ENCODE measurements around the gene KCTD1.

The KCTD1 gene

GRCh38 chr18:26488417-26489009 is 59.8 kb downstream of the KCTD1 start:
- no peak overlapping the region for H3K27ac ChIP-seq

DNA sequence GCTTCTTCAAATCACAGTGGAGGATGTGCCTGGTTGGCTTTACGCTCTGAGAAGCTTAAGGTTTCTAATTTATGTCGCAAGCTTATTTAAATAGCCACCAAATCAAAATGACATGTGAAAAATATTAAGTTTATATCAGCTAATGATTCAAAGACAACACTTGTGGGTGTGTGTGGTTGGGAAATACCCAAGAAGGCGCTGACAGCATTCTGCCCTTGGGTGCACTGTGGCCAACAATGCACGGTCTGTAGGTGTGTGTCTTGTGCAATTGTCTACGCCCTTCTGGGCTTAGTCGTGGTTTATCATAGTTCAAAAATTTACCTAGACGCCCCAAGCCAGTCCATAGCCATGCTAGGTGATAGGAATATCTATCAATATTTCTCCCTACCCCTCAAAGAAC is 60.9 kb downstream of the KCTD1 start:
- no peak overlapping the region for H3K27ac ChIP-seq
- no peak for TF ChIP-seq ZFX (IDR thresholded peaks at IDR 0.05; ENCODE audit: borderline replicate concordance)
- TF ChIP-seq, protein P1, sequence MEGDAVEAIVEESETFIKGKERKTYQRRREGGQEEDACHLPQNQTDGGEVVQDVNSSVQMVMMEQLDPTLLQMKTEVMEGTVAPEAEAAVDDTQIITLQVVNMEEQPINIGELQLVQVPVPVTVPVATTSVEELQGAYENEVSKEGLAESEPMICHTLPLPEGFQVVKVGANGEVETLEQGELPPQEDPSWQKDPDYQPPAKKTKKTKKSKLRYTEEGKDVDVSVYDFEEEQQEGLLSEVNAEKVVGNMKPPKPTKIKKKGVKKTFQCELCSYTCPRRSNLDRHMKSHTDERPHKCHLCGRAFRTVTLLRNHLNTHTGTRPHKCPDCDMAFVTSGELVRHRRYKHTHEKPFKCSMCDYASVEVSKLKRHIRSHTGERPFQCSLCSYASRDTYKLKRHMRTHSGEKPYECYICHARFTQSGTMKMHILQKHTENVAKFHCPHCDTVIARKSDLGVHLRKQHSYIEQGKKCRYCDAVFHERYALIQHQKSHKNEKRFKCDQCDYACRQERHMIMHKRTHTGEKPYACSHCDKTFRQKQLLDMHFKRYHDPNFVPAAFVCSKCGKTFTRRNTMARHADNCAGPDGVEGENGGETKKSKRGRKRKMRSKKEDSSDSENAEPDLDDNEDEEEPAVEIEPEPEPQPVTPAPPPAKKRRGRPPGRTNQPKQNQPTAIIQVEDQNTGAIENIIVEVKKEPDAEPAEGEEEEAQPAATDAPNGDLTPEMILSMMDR (IDR thresholded peaks at IDR 0.05), result no peak

More at GRCh38 chr18:26488417-26489009, 59.8 kb downstream of the KCTD1 start:
- TF ChIP-seq, protein P1 (IDR thresholded peaks at IDR 0.05), result no peak
- TF ChIP-seq ZFX (IDR thresholded peaks at IDR 0.05; ENCODE audit: borderline replicate concordance), result no peak

DNA sequence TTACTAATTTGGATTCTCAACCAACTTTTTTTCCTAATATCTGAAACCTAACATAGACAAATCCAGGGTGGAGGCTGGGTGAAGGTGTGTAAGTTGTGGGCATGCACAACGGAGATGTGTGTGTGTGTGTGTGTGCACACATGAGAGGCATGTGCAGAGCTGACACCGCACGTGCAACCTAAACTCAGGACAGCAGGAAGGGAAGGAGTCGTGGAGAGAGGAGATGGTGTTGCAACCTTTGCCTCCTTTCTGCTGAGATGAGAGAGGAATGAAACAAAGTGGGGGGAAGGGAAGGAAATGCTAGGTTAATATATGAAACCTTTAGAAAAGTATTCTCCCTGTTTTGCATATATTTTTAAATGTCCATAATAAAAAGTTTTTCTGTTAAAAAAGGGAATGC is 64.7 kb downstream of the KCTD1 start:
- no peak overlapping the region for H3K27ac ChIP-seq
- no peak for TF ChIP-seq ZFX (IDR thresholded peaks at IDR 0.05; ENCODE audit: borderline replicate concordance)
- TF ChIP-seq, protein P1 (IDR thresholded peaks at IDR 0.05), result no peak

DNA sequence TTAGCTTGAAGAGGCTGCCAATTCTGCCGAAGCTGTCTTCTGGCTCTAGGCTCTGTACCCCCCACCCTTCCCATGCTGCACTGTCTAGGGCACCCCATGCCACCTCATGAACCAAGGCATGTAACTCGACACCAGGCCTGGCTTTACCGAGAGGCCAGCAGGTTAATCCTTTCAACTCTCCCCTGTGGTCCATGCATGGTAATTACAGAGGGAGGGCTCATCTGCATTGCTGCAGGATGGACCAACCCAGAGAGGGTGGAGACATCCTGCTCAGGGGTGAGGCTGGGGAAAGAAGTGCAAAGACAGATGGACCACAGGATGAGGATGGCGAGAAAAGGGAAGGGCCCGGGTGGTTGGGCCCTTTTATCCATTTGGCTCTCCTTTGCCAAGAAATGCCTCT is 65.8 kb downstream of the KCTD1 start:
- TF ChIP-seq ZFX (IDR thresholded peaks at IDR 0.05; ENCODE audit: borderline replicate concordance), result no peak
- TF ChIP-seq, protein P1 (IDR thresholded peaks at IDR 0.05), result no peak
- no peak overlapping the region for H3K27ac ChIP-seq

GRCh38 chr18:26480897-26481795 is 67.2 kb downstream of the KCTD1 start:
- TF ChIP-seq, protein P1 (IDR thresholded peaks at IDR 0.05), result no peak
- no peak for TF ChIP-seq ZFX (IDR thresholded peaks at IDR 0.05; ENCODE audit: borderline replicate concordance)

DNA sequence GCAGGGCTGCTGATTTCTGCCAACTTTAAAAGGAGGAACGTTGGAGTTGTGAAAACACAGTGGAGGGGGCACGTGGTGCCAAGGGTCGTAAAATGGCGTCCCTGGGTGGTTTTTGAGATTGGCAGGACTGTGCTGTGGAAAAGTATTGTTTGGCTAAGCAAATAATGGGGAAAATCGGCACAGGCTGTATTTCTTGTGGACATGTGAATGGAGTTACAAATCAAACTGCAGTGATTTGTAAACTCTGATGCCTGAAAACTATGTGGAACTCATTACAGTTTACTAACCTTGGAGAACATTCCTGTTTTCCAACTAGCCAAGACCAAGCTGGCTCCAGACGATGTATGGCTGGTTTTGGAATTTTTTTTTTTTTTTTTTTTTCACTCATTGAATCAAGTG is 68.7 kb downstream of the KCTD1 start:
- no peak for TF ChIP-seq ZFX (IDR thresholded peaks at IDR 0.05; ENCODE audit: borderline replicate concordance)
- TF ChIP-seq, protein P1 (IDR thresholded peaks at IDR 0.05), result no peak

More at GRCh38 chr18:26480897-26481795, 67.2 kb downstream of the KCTD1 start:
- H3K27ac ChIP-seq, result no peak overlapping the region; the same call in 1 of the 2 replicates

More for the DNA sequence above, 68.7 kb downstream of the KCTD1 start:
- H3K27ac ChIP-seq, result no peak overlapping the region
